GM12873 (cell line): ENCODE measurements around the gene TRIM2.

ENCODE experiments used
- CTCF ChIP-seq: IDR thresholded peaks from 2 replicates; pipeline ENCODE4 v1.5.1; 2012; ENCODE audit warnings: low read depth, mild to moderate bottlenecking, moderate library complexity, low read length, control low read depth; ENCODE audit not compliant: insufficient read depth; ENCODE audit errors: missing control alignments

TRIM2 gene

GRCh38 chr4:153367092-153367491, 162.8 kb downstream of the TRIM2 start:
- no peak for TF ChIP-seq CTCF

- no peak for TF ChIP-seq CTCF
These were observed 164.8 kb downstream of the TRIM2 start for GRCh38 chr4:153369021-153369420.

GRCh38 chr4:153371701-153372234, 167.5 kb downstream of the TRIM2 start:
- TF ChIP-seq CTCF: no peak

- TF ChIP-seq CTCF: no peak
These were observed 168.8 kb downstream of the TRIM2 start for GRCh38 chr4:153372967-153373562.

- TF ChIP-seq CTCF: no peak
These were observed 170.2 kb downstream of the TRIM2 start for GRCh38 chr4:153374442-153374841.

- no peak for TF ChIP-seq CTCF
These were observed 171.1 kb downstream of the TRIM2 start for GRCh38 chr4:153375303-153375702.

GRCh38 chr4:153383131-153383530, 178.9 kb downstream of the TRIM2 start:
- no peak for TF ChIP-seq CTCF
